Measurements from ENCODE around the gene ANKRD61. TPM values are rescaled to one million over a fixed set of nuclear protein-coding genes. Genes with fewer than 3 reads are reported as not detected.
A peak's percentile ranks its signal among the peaks of the same experiment; 100 is the strongest.
"Not testable (repeated sequence)": the region's sequence is repeated elsewhere in the genome, so short reads cannot be mapped to it uniquely, and the experiment has no call there.

ANKRD61 gene
- polyA plus RNA-seq, 1 of the 3 experiments (the other 2 are of a cell fraction): 0.53 TPM

GRCh38 chr7:6057316-6058129 is 26.3 kb downstream of the ANKRD61 start:
- H3K27ac ChIP-seq (ENCODE audit: low read depth in 2 of 2, low read length in 1 of 2): peak overlapping the region in 1 of 2 experiments; percentile 75; a peak in 2 of 4 replicates
- peaks cover 20% of the 10 kb centered on the region for H4K20me1 ChIP-seq (ENCODE audit: insufficient read depth)
- no peak for TF ChIP-seq FOSL2 (IDR thresholded peaks at IDR 0.05; ENCODE audit: borderline replicate concordance, low read depth)
- TF ChIP-seq SIN3A (IDR thresholded peaks at IDR 0.05; ENCODE audit: borderline replicate concordance, low read depth, low read length): no peak
- 0 out of 2 replicates have a peak, but pooled peaks have one; percentile 36 for TF ChIP-seq MXI1 (IDR thresholded peaks at IDR 0.05; ENCODE audit: low read depth, low read length)
- no peak for TF ChIP-seq MEF2A (IDR thresholded peaks at IDR 0.05; ENCODE audit: borderline replicate concordance, low read depth)
- TF ChIP-seq MAX (IDR thresholded peaks at IDR 0.05; ENCODE audit: low read depth): no peak
- TF ChIP-seq RAD21 (IDR thresholded peaks at IDR 0.05; ENCODE audit: low read length): no peak
- no peak for TF ChIP-seq TAF1 (IDR thresholded peaks at IDR 0.05; ENCODE audit: borderline replicate concordance, low read depth, low read length)
- no peak for TF ChIP-seq SMC3 (IDR thresholded peaks at IDR 0.05; ENCODE audit: low read depth, low read length)
- ChIA-PET POLR2A (no interaction called here), CTCF (interaction anchor here (0.6 to 1.9 kb wide), 4 partner anchors 10 to 201 kb away, joined by 3 to 5 read pairs (median 4); no protein-coding TSS in a partner anchor)
- peaks cover 5 to 10% of the 10 kb centered on the region in 2 experiments; a peak in 2 of 4 replicates for H3K4me1 ChIP-seq (ENCODE audit: control insufficient read depth in 1 of 2, insufficient read depth in 2 of 2, low read depth in 1 of 2, low read length in 1 of 2)
- no peak for DNase-seq
- peaks cover 22% of the 10 kb centered on the region for H3F3A ChIP-seq (replicated peaks; ENCODE audit: insufficient read depth)
- H3K4me2 ChIP-seq: peak overlapping the region; percentile 92
- H3K4me3 ChIP-seq (ENCODE audit: low read depth in 2 of 2, low read length in 1 of 2): peak overlapping the region; percentile 65 to 89
- peaks cover 6 to 29% of the 10 kb centered on the region in 2 experiments for H3K36me3 ChIP-seq (replicated peaks in 1 of 2; ENCODE audit: control insufficient read depth in 1 of 2, insufficient read depth in 2 of 2, low read length in 1 of 2)
- no peaks in the 10 kb centered on the region for H3K27me3 ChIP-seq (ENCODE audit: insufficient read depth)
- WGBS (ENCODE audit: low lambda C conversion rate): 61% methylated on average over 14 of the region's 14 CpGs
- H2AFZ ChIP-seq (ENCODE audit: low read depth): no peak overlapping the region
- H3K9ac ChIP-seq: peak overlapping the region; percentile 87
- no peaks in the 10 kb centered on the region for H3K9me3 ChIP-seq
- no peaks in the 10 kb centered on the region for H3K9me2 ChIP-seq
- peaks cover 69% of the 10 kb centered on the region for H3K79me2 ChIP-seq (ENCODE audit: insufficient read depth)

GRCh38 chr7:6059941-6060340 is 28.8 kb downstream of the ANKRD61 start:
- H3K27me3 ChIP-seq (ENCODE audit: insufficient read depth); H3K4me2 ChIP-seq; H3K9me3 ChIP-seq; H3K27ac ChIP-seq (ENCODE audit: low read depth in 2 of 2, low read length in 1 of 2); POLR2A ChIA-PET; H3K9me2 ChIP-seq; H3F3A ChIP-seq (replicated peaks; ENCODE audit: insufficient read depth); DNase-seq; H3K4me1 ChIP-seq (ENCODE audit: control insufficient read depth in 1 of 2, insufficient read depth in 2 of 2, low read depth in 1 of 2, low read length in 1 of 2); H3K9ac ChIP-seq; H3K36me3 ChIP-seq (replicated peaks in 1 of 2; ENCODE audit: control insufficient read depth in 1 of 2, insufficient read depth in 2 of 2, low read length in 1 of 2); H3K4me3 ChIP-seq (ENCODE audit: low read depth in 2 of 2, low read length in 1 of 2): not testable (repeated sequence)
- 90% methylated on average over 11 of the region's 11 CpGs for WGBS (ENCODE audit: low lambda C conversion rate)
- peak overlapping the region; percentile 95; the same call in 1 of the 2 replicates for H2AFZ ChIP-seq (ENCODE audit: low read depth)
- peaks cover 46% of the 10 kb centered on the region for H3K79me2 ChIP-seq (ENCODE audit: insufficient read depth)
- H4K20me1 ChIP-seq (ENCODE audit: insufficient read depth): peaks cover 16% of the 10 kb centered on the region
- CTCF ChIA-PET: interaction anchor here (0.6 kb wide), 1 partner anchor 100 kb away, joined by 3 read pairs; no protein-coding TSS in a partner anchor

GRCh38 chr7:6071406-6071805 is 40.2 kb downstream of the ANKRD61 start:
- no peaks in the 10 kb centered on the region for H3K9me2 ChIP-seq
- no peaks in the 10 kb centered on the region for H3K27me3 ChIP-seq (ENCODE audit: insufficient read depth)
- H3K4me3 ChIP-seq (ENCODE audit: low read depth in 2 of 2, low read length in 1 of 2): no peak overlapping the region
- H3F3A ChIP-seq (replicated peaks; ENCODE audit: insufficient read depth): peaks cover 4% of the 10 kb centered on the region
- H3K9me3 ChIP-seq: no peaks in the 10 kb centered on the region
- ChIA-PET CTCF (interaction anchor here (1.6 kb wide), 1 partner anchor 47 kb away, joined by 3 read pairs; no protein-coding TSS in a partner anchor), POLR2A (no interaction called here)
- no peak overlapping the region for H3K9ac ChIP-seq
- H4K20me1 ChIP-seq (ENCODE audit: insufficient read depth): no peaks in the 10 kb centered on the region
- H3K36me3 ChIP-seq (replicated peaks in 1 of 2; ENCODE audit: control insufficient read depth in 1 of 2, insufficient read depth in 2 of 2, low read length in 1 of 2): no peaks in the 10 kb centered on the region
- H3K79me2 ChIP-seq (ENCODE audit: insufficient read depth): no peaks in the 10 kb centered on the region
- no peak overlapping the region for H2AFZ ChIP-seq (ENCODE audit: low read depth)
- no peaks in the 10 kb centered on the region for H3K4me1 ChIP-seq (ENCODE audit: control insufficient read depth in 1 of 2, insufficient read depth in 2 of 2, low read depth in 1 of 2, low read length in 1 of 2)
- no peak overlapping the region for H3K4me2 ChIP-seq
- 88% methylated on average over 3 of the region's 3 CpGs for WGBS (ENCODE audit: low lambda C conversion rate)
- H3K27ac ChIP-seq (ENCODE audit: low read depth in 2 of 2, low read length in 1 of 2): no peak overlapping the region
- DNase-seq: no peak
- TF ChIP-seq GABPA (IDR thresholded peaks at IDR 0.05; ENCODE audit: low read depth) (no peak), EP300 (IDR thresholded peaks at IDR 0.05; ENCODE audit: borderline replicate concordance in 1 of 2, low read depth in 1 of 2, low read length in 1 of 2) (no peak), SIN3A (IDR thresholded peaks at IDR 0.05; ENCODE audit: borderline replicate concordance, low read depth, low read length) (no peak), CTCF (IDR thresholded peaks at IDR 0.05) (no peak), ZBTB33 (IDR thresholded peaks at IDR 0.05; ENCODE audit: borderline replicate concordance, low read depth) (no peak), USF1 (IDR thresholded peaks at IDR 0.05; ENCODE audit: borderline replicate concordance, low read depth) (no peak), POLR2AphosphoS5 (IDR thresholded peaks at IDR 0.05; ENCODE audit: low read depth, low read length) (no peak), FOXM1 (IDR thresholded peaks at IDR 0.05; ENCODE audit: low read depth) (no peak), NRF1 (IDR thresholded peaks at IDR 0.05; ENCODE audit: low read depth, low read length) (no peak)
